SHP77 (cell line): ENCODE measurements around the gene APOL6.
"Not testable (repeated sequence)": the region's sequence is repeated elsewhere in the genome, so short reads cannot be mapped to it uniquely, and the experiment has no call there.

ENCODE experiments used
- DNase-seq, 2 experiments: peaks; one replicate each; lab custom pipeline; 2025; lab: John Stamatoyannopoulos, UW

APOL6 gene

DNA sequence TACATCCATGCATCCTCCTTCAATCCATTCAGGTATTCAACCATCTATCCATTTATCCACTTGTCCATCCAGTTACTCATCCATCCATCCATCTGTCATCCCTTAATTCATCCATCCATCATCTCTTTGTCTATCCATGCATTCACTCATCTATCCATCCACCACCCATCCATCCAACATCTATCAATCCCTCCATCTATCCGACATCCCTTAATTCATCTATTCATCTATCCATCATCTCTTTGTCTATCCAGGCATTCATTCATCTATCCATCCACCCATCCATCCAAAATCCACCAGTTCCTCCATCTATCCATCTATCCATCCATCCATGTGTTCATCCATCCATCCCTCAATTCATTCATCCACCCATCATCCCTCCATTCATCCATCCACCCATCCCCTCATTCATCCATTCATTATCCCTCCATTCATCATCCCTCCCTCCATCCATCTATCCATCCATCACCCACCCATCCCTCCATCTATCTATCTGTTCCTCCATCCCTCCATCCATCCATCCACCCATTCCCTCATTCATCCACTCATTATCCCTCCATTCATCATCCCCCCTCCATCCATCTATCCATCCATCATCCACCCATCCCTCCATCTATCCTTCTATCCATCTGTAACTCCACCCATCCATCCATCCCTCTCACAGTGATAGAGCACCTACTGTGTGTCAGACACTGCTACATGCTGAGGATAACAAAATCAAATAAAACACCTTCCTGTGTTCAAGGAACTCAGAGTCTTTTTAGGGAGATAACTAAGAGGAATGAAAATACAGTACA, 29.6 kb upstream of the APOL6 start:
- no peak for DNase-seq

DNA sequence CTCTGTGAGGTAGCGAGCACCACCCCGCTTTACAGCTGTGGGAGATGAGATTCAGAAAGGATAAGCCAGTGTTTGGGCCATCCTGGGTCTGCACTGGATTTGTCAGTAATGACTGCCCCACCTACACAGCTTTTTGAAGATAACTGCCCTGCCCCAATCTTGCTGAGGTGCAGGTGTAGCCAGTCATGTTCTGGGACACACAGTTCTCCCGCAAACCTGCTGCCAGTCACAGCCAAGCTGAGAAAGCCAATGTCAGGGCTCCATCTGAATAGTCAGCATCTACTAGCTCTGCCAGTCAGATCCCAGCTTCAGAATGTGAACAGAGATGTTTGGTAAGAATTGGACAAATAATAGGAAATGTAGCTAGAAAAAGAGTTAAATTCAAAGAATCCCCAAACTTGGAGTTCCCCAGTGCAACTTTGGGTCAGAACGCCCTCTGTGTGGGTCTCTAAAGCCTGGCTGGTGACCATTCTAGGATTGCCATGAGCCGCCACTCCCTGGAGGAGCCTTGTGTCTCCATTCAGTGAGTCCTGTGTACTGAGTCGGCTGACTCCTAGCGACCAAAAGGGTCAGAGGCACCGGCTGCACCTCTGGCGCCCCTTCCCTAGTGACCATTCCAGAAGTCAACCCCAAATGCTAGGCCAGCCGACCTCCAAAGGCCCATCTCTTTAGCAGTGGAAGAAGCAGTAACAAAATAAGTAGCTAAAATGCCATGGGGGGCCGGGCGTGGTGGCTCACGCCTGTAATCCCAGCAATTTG, 28.7 kb upstream of the APOL6 start:
- DNase-seq = no peak

- no peak for DNase-seq
Observed at GRCh38 chr22:35620624-35621251, 27.5 kb upstream of the APOL6 start.

- no peak for DNase-seq
Observed at GRCh38 chr22:35621451-35621850, 26.8 kb upstream of the APOL6 start.

DNA sequence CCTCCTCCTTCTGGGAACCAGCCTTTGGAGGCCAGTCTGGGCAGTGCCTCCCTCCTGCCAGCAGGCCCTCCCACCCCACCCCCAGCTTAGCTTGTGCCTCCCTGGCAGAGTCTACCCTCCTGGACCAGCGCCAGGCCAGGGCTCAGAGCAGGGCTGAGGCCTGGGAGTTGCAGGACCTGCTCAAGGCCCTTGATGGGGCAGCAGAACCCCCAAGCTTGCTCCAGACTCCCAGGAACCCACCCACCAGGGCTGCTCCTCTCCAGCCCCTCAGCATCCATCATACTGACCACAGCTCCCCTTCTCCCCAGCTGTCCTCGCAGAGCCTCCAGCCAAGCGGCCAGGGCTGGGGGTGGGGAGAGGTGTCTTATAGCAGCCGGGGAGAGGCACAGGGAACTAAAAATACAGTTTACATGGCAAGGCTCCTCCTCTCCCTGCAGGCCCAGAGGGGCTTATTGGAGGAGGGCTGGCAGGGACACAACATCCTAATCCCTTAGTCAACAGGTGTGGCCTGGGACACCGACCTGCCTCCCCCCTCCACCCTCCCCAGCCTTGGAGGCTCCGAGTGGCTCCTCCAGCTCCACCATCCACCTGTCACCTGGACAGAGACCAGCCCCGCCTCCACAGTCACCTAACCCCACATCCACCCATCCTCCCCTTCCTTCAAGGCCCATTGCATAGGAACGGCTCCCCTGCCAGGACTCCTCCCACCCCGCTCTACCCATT, 25.9 kb upstream of the APOL6 start:
- DNase-seq = peak; percentile 55 to 74

DNA sequence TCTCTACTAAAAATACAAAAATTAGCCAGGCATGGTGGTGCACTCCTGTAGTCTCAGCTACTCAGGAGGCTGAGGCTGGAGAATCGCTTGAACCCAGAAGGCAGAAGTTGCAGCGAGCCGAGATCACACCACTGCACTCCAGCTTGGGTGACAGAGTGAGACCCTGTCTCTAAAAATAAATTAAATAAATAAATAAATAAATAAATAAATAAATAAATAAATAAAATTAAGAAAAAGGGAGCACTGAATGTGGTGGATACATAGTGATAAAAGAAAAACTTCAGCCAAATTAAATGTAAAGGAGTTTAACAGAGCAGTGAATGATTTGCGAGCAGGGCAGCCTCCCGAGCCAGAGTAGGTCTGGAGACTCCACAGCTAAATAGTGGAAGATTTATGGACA, 24.4 kb upstream of the APOL6 start:
- DNase-seq = not testable (repeated sequence)

- DNase-seq = no peak
Observed at GRCh38 chr22:35624547-35624946, 23.7 kb upstream of the APOL6 start.

DNA sequence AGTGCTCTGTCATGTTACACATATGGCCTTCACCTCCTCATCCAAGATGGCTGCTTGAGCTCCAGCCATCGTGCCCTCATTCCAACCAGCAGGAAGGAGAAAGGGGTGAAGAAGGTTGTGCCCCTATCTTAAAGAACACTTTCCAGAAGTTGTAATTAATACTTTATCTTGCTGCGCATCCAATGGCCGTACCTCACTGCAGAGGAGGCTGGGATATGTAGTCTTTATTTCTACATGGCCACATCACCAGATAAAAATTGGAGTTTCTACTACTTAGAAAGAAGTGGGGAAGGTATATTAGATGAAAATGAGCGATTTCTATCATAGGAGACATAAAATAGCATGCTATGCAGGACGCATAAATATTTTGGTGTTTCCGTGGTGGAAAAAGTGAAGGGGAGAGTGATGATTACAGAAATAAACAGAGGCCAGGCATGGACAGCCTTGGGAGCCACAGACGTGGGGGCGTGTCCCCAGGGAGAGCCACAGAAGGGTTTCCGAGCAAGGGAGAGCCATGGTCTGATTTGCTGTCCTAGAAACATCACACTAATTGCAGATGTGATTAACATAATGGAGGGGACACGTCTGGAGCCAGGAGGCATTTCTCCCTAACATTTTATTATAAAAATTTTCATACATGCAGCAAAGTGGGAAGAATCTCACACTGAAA, 22.3 kb upstream of the APOL6 start:
- no peak for DNase-seq

- peak; percentile 74 to 92 for DNase-seq
Observed at GRCh38 chr22:35627267-35628041, 20.8 kb upstream of the APOL6 start.

- no peak for DNase-seq
Observed at GRCh38 chr22:35628732-35629131, 19.5 kb upstream of the APOL6 start.

DNA sequence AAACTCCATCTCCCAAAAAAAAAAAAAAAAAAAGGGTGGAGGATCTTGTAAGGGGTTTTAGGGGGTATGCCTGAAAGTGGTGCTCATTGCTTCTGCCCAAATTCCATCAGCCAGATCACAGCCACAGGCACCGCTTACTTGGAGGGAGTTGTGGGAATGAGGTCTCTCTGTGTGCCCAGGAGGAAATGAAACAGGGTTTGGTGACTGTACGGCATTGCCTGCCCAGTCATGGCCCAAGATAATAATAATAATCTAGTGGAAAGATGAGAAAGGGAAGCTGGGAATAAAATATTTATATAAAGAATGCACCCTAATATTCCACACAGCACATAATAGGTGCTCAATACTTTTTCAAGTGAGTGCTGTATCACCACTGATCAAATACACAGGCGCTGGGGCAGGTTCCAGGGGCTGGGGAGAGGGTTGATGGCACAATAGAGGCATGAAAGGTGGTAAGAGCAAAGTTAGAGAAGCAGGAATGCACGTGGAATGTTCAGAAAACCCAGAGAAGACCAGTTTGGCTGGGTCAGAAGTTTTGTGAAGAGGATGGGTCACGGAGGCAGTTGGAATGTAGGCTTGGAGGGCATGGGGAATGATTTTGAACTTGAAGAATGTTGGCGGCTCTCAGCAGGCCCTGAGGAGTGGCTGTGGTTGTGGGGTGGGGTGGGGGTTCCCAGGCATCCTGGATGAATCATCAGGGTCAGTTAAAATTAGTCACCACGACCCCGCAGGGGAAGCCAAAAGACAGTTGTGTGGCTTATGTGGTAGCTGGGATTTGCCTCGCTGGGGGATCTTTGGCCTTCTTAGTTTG, 18.6 kb upstream of the APOL6 start:
- DNase-seq = no peak

GRCh38 chr22:35630387-35630793, 17.9 kb upstream of the APOL6 start:
- no peak for DNase-seq

- no peak for DNase-seq
Observed at GRCh38 chr22:35630891-35631290, 17.4 kb upstream of the APOL6 start.

- peak; percentile 51 to 70 for DNase-seq
Observed at GRCh38 chr22:35631597-35631996, 16.6 kb upstream of the APOL6 start.

DNA sequence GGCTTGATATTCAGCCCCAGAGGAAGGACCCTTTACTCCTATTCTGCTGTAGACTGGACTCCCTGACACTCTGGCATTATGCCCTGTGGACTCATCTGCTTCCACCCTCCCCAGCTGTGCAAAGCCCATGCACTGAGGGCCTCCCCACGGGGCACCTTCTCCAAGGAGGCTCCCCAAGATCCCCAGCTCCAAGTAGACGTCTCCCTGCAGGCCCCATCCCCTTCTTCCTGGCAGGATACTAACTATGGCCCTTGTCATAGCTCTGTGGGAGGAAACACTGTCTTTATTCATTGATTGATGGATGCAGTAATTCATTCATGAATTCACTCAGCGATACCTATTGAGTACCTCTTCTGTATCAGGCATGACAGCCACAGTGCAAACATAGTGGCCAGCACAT, 15.3 kb upstream of the APOL6 start:
- DNase-seq = no peak

DNA sequence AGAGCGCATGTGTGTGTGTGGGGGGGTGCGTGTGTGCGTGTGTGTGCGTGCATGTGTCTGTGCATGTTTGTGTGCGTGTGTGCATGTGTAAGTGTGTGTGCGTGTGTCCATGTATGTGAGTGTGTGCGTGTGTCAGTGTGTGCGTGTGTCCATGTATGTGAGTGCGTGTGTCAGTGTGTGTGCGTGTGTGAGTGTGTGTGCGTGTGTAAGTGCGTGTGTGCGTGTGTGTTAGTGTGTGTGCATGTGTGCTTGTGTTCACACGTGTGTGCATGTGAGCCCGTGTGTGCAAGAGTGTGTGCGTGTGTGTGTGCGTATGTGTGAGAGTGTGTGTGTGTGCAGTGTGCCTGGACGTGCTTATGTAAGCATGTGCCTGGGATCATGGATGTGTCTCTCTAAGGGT, 14.7 kb upstream of the APOL6 start:
- no peak for DNase-seq

- no peak for DNase-seq
Observed at GRCh38 chr22:35634015-35634414, 14.2 kb upstream of the APOL6 start.

- no peak for DNase-seq
Observed at GRCh38 chr22:35634943-35635540, 13.2 kb upstream of the APOL6 start.

- DNase-seq = no peak
Observed at GRCh38 chr22:35637254-35637653, 11.0 kb upstream of the APOL6 start.

GRCh38 chr22:35638001-35638400, 10.2 kb upstream of the APOL6 start:
- DNase-seq = no peak
